HCT116 (cell line): Measurements from ENCODE around the gene BTNL8. TPM values are rescaled to one million over a fixed set of nuclear protein-coding genes. Genes with fewer than 3 reads are reported as not detected.

Experiments used
- ATAC-seq: fragments of 200-7000 bp; cut with Tn5 transposase; 2 replicates; pipeline ENCODE4 v1.9.1; 2020; ENCODE audit warnings: mild to moderate bottlenecking, moderate library complexity
- BruUV-seq: library from RNA; stranded (reverse); fragments of 400-500 nt; replicated peaks from 2 replicates; lab custom pipeline; 2021; lab: Mats Ljungman, UMichigan
- CTCF ChIA-PET: fragments of 300-600 bp; sonication (Branson Sonifier 250); formaldehyde crosslinking; loops from one replicate; lab custom pipeline; 2021; ENCODE audit warnings: antibody characterized with exemption; lab: Charles Lee
- POLR2A ChIA-PET: fragments of 300-600, 350-600 bp; sonication (Branson Sonifier 250); formaldehyde crosslinking; loops from one replicate; lab custom pipeline; 2021; ENCODE audit warnings: antibody characterized with exemption; lab: Charles Lee
- RAD21 ChIA-PET, 2 experiments: fragments of 300-600 bp; sonication (Branson Sonifier 250); formaldehyde crosslinking; loops; one replicate each; lab custom pipeline; 2023; ENCODE audit warnings: low total read pairs in 2 of 2; ENCODE audit not compliant: uncharacterized antibody in 2 of 2, unreplicated experiment in 2 of 2, low non-redundant PET in 1 of 2; lab: Charles Lee
- DNase-seq: peaks from one replicate; pipeline ENCODE4 v3.0.0-alpha.2; 2010; ENCODE audit warnings: low read depth, low spot score
- H2AFZ ChIP-seq: fragments of 200-600 bp; shearing (Covaris generic), sonication (generic); 2 replicates; pipeline ENCODE4 v1.6.1; 2017; ENCODE audit warnings: low read depth, mixed run types, mixed read lengths, antibody characterized with exemption, low read length; ENCODE audit not compliant: poor library complexity, severe bottlenecking
- H3K27ac ChIP-seq: 2 replicates; pipeline ENCODE4 v1.5.1; 2012; ENCODE audit warnings: low read depth, low read length
- H3K27me3 ChIP-seq: fragments of 200-600 bp; sonication (generic); 2 replicates; pipeline ENCODE4 v1.6.1; 2016; ENCODE audit warnings: mixed run types, low read length, mixed read lengths; ENCODE audit not compliant: insufficient read depth
- H3K36me3 ChIP-seq, 2 experiments: fragments of 200-500 bp in 1 of 2; fragments of 200-600 bp in 1 of 2; sonication (Bioruptor generic) in 1 of 2; sonication (generic) in 1 of 2; 2 replicates each; pipeline versions ENCODE4 v1.5.1 to v1.6.1; 2014 to 2016; ENCODE audit warnings: low read length in 2 of 2, inconsistent platforms in 1 of 2, mixed read lengths in 1 of 2, mixed run types in 1 of 2; ENCODE audit not compliant: insufficient read depth in 2 of 2, control insufficient read depth in 1 of 2
- H3K4me1 ChIP-seq, 2 experiments: fragments of 200-600 bp in 1 of 2; sonication (generic) in 1 of 2; 2 replicates each; pipeline versions ENCODE4 v1.5.1 to v1.6.1; 2012 to 2017; ENCODE audit warnings: low read length in 2 of 2, inconsistent platforms in 1 of 2, mild to moderate bottlenecking in 1 of 2, mixed read lengths in 1 of 2, mixed run types in 1 of 2, moderate library complexity in 1 of 2; ENCODE audit not compliant: insufficient read depth in 2 of 2, control insufficient read depth in 1 of 2
- H3K4me2 ChIP-seq: fragments of 200-600 bp; sonication (generic); 2 replicates; pipeline ENCODE4 v1.6.1; 2017; ENCODE audit warnings: mixed run types, low read length, mixed read lengths
- H3K4me3 ChIP-seq, 2 experiments: fragments of 200-600 bp in 1 of 2; sonication (generic) in 1 of 2; replicated peaks in 1 of 2; 2 replicates each; pipeline ENCODE4 v1.5.1; 2011 to 2016; ENCODE audit warnings: low read length in 2 of 2, control low read depth in 1 of 2, low read depth in 1 of 2, mild to moderate bottlenecking in 1 of 2, mixed read lengths in 1 of 2, mixed run types in 1 of 2
- H3K79me2 ChIP-seq: fragments of 200-600 bp; sonication (generic); 2 replicates; pipeline ENCODE4 v1.6.1; 2017; ENCODE audit warnings: mild to moderate bottlenecking, mixed run types, low read length, moderate library complexity, mixed read lengths; ENCODE audit not compliant: insufficient read depth
- H3K9ac ChIP-seq: fragments of 200-600 bp; sonication (generic); 2 replicates; pipeline ENCODE4 v1.6.1; 2016; ENCODE audit warnings: low read length, mixed read lengths
- H3K9me2 ChIP-seq: fragments of 200-600 bp; sonication (generic), shearing (Covaris generic); 2 replicates; pipeline ENCODE4 v1.6.1; 2017; ENCODE audit warnings: mixed run types, mild to moderate bottlenecking, moderate library complexity; ENCODE audit not compliant: insufficient read depth
- H3K9me3 ChIP-seq, 2 experiments: fragments of 200-500 bp in 1 of 2; fragments of 200-600 bp in 1 of 2; sonication (Bioruptor generic) in 1 of 2; sonication (generic) in 1 of 2; 2 replicates each; pipeline ENCODE4 v1.6.1; 2014 to 2017; ENCODE audit warnings: low read length in 2 of 2, mixed read lengths in 2 of 2, inconsistent platforms in 1 of 2, low read depth in 1 of 2, mild to moderate bottlenecking in 1 of 2, mixed run types in 1 of 2, moderate library complexity in 1 of 2; ENCODE audit not compliant: control insufficient read depth in 1 of 2, insufficient read depth in 1 of 2
- H4K20me1 ChIP-seq: fragments of 200-600 bp; sonication (generic), shearing (Covaris generic); 2 replicates; pipeline ENCODE4 v1.6.1; 2017; ENCODE audit warnings: mixed run types, mild to moderate bottlenecking, moderate library complexity; ENCODE audit not compliant: insufficient read depth
- ATF3 ChIP-seq: IDR thresholded peaks from 2 replicates; pipeline ENCODE4 v1.6.1; 2012
- CBX3 ChIP-seq: IDR thresholded peaks from 2 replicates; pipeline ENCODE4 v1.6.1; 2012; ENCODE audit warnings: low read depth
- CTCF ChIP-seq, 3 experiments: fragments of 200-600 bp in 1 of 3; sonication (generic) in 1 of 3; IDR thresholded peaks in 2 of 3; conservative IDR thresholded peaks in 1 of 3; 2 replicates each; pipeline ENCODE4 v1.5.1; 2012 to 2017; ENCODE audit warnings: low read depth in 2 of 3, low read length in 2 of 3, antibody characterized with exemption in 1 of 3, borderline replicate concordance in 1 of 3, control low read depth in 1 of 3, mild to moderate bottlenecking in 1 of 3, mixed read lengths in 1 of 3, mixed run types in 1 of 3, moderate library complexity in 1 of 3; ENCODE audit not compliant: insufficient read depth in 1 of 3
- EGR1 ChIP-seq: IDR thresholded peaks from 2 replicates; pipeline ENCODE4 v1.6.1; 2012; ENCODE audit warnings: low read depth
- ELF1 ChIP-seq: IDR thresholded peaks from 2 replicates; pipeline ENCODE4 v1.6.1; 2012; ENCODE audit warnings: low read depth, borderline replicate concordance
- EZH2 ChIP-seq: fragments of 200-600 bp; sonication (generic); IDR thresholded peaks from 2 replicates; pipeline ENCODE4 v1.6.1; 2017; ENCODE audit warnings: antibody characterized with exemption, mixed run types
- EZH2phosphoT487 ChIP-seq: fragments of 200-600 bp; IDR thresholded peaks from 2 replicates; pipeline ENCODE4 v1.6.1; 2018; ENCODE audit warnings: antibody characterized with exemption, borderline replicate concordance
- POLR2A ChIP-seq: IDR thresholded peaks from 2 replicates; pipeline ENCODE4 v1.7.0; 2011; ENCODE audit warnings: borderline replicate concordance; ENCODE audit not compliant: insufficient read depth, insufficient read length; ENCODE audit errors: extremely low read depth
- POLR2AphosphoS5 ChIP-seq: IDR thresholded peaks from 2 replicates; pipeline ENCODE4 v1.6.1; 2011; ENCODE audit warnings: mild to moderate bottlenecking, low read depth, low read length, moderate library complexity
- SIN3A ChIP-seq: IDR thresholded peaks from 2 replicates; pipeline ENCODE4 v1.6.1; 2012; ENCODE audit warnings: low read depth
- SP1 ChIP-seq: IDR thresholded peaks from 2 replicates; pipeline ENCODE4 v1.6.1; 2012; ENCODE audit warnings: low read depth
- SRF ChIP-seq: IDR thresholded peaks from 2 replicates; pipeline ENCODE4 v1.6.1; 2012; ENCODE audit warnings: low read depth
- TCF7L2 ChIP-seq: IDR thresholded peaks from 2 replicates; pipeline ENCODE4 v1.7.0; 2011; ENCODE audit warnings: borderline replicate concordance, inconsistent platforms; ENCODE audit not compliant: insufficient read depth, insufficient read length; ENCODE audit errors: extremely low read depth
- ZFX ChIP-seq: fragments of 450-650 bp; IDR thresholded peaks from 2 replicates; pipeline ENCODE4 v1.6.1; 2017
- ZNF274 ChIP-seq: fragments of 200-500 bp; sonication (Bioruptor generic); IDR thresholded peaks from 2 replicates; pipeline ENCODE4 v1.6.1; 2014; ENCODE audit warnings: mild to moderate bottlenecking, low read depth, low read length, inconsistent platforms
- intact Hi-C: fragments of 100-400 bp; cut with micrococcal nuclease; formaldehyde crosslinking; loops from 2 replicates; pipeline ENCODE4 v1.10.0; 2022
- total RNA-seq: library from RNA; stranded (reverse); gene quantifications from one replicate; pipeline ENCODE4 v1.2.1, GENCODE V29; 2021; ENCODE audit not compliant: unreplicated experiment

Gene BTNL8
- total RNA-seq, 1 experiment from 2014 or later = not detected

GRCh38 chr5:180853121-180853847 is 45.7 kb upstream of the BTNL8 start:
- no peak for DNase-seq
- ChIA-PET CTCF (no interaction called here), RAD21 (no interaction called here), POLR2A (no interaction called here)
- peaks cover 27 to 68% of the 10 kb centered on the region in 2 experiments for H3K36me3 ChIP-seq
- H3K4me2 ChIP-seq = no peak overlapping the region
- intact Hi-C loops = no loop called here
- H3K9me3 ChIP-seq = peaks cover 25 to 34% of the 10 kb centered on the region in 2 experiments; a peak in 3 of 4 replicates
- TF ChIP-seq POLR2A (no peak), SRF (no peak), ELF1 (no peak)
- no peak overlapping the region for H3K4me3 ChIP-seq
- ATAC-seq = no peak
- H3K9ac ChIP-seq = no peak overlapping the region
- no peaks in the 10 kb centered on the region for H3K27me3 ChIP-seq
- no TSS peak for BruUV-seq
- H3K79me2 ChIP-seq = peaks cover 20% of the 10 kb centered on the region
- no peaks in the 10 kb centered on the region for H3K4me1 ChIP-seq
- H4K20me1 ChIP-seq = no peaks in the 10 kb centered on the region
- H2AFZ ChIP-seq = no peak overlapping the region
- no peaks in the 10 kb centered on the region for H3K9me2 ChIP-seq
- no peak overlapping the region for H3K27ac ChIP-seq

GRCh38 chr5:180853848-180854176 is 45.1 kb upstream of the BTNL8 start:
- Histone ChIP-seq H3K9me3 (peaks cover 25 to 29% of the 10 kb centered on the region in 2 experiments; a peak in 3 of 4 replicates), H3K36me3 (peaks cover 27 to 70% of the 10 kb centered on the region in 2 experiments), H3K4me3 (no peak overlapping the region), H4K20me1 (no peaks in the 10 kb centered on the region), H3K9me2 (no peaks in the 10 kb centered on the region), H3K4me2 (no peak overlapping the region), H3K27ac (no peak overlapping the region), H3K27me3 (no peaks in the 10 kb centered on the region), H3K4me1 (no peaks in the 10 kb centered on the region), H3K9ac (no peak overlapping the region), H2AFZ (no peak overlapping the region), H3K79me2 (peaks cover 26% of the 10 kb centered on the region)
- ChIA-PET RAD21 (no interaction called here), CTCF (no interaction called here), POLR2A (no interaction called here)
- ATAC-seq (no peak), DNase-seq (no peak)
- intact Hi-C loops = no loop called here
- no peak for TF ChIP-seq ZNF274
- no peak for TF ChIP-seq TCF7L2
- TF ChIP-seq ZFX = no peak
- no peak for TF ChIP-seq CBX3
- TF ChIP-seq EGR1 = no peak
- TF ChIP-seq ATF3 = no peak
- no peak for TF ChIP-seq POLR2AphosphoS5
- TF ChIP-seq EZH2phosphoT487 = no peak
- TF ChIP-seq SP1 = no peak
- TF ChIP-seq CTCF (IDR thresholded peaks at IDR 0.05 in 2 of 3, conservative IDR thresholded peaks at IDR 0.05 in 1 of 3; ENCODE audit: borderline replicate concordance in 1 of 3, insufficient read depth in 1 of 3, low read depth in 2 of 3, low read length in 2 of 3) = no peak
- no peak for TF ChIP-seq EZH2
- TF ChIP-seq SIN3A = no peak
- BruUV-seq = no TSS peak
